ENCODE results near the gene TLE2.

DNA sequence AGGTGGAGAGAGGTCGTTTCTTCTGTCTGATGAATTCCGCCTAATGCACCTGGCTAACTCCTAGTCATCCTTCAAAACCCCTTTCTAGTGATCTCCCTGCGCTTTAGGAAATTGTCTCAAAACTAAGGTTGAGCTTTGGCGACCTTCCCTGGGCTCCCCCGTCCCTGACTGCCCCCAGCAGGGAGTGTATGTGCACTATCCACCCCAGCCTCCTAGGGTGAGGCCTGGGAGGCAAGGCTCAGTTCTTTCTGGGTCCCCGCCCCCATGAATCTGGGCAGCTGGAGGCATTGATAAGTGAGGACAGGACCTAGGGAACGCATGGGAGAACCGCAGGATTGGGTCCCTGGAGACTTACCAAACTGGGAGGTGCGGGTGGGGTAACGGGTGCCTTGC lies 51.3 kb downstream of the TLE2 start:
- TF ChIP-seq CTCF (conservative IDR thresholded peaks at IDR 0.05; ENCODE audit: low read depth, low read length) (no peak), EZH2phosphoT487 (IDR thresholded peaks at IDR 0.05; ENCODE audit: borderline replicate concordance, low read length) (no peak)
